ENCODE results near the gene PTGFR. TPM values are rescaled to one million over a fixed set of nuclear protein-coding genes. Genes with fewer than 3 reads are reported as not detected.

PTGFR gene
- total and polyA plus RNA-seq, 2 of the 13 experiments (the other 11 are each of a cell fraction or from before 2014, with no cell fraction given): not detected

DNA sequence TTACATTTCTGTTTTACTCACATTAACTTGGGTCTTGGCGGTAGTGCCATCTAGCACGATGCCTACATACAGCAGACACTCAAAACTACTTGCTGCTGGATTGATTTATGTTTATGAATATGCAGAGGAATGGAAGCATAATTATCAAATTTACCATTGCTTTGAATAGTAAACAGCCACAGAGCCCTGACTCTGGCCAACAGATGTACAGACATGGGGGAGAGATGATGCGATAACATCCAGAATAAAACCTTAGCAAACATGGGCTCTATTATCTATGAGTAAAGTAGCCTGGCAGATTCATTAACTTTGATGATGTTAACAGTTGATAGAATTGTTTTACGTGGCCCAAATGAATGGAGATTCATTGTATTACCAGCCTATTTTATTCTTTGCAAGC lies 42.8 kb downstream of the PTGFR start:
- DNase-seq (ENCODE audit: low spot score) (no peak), FAIRE-seq (no peak), ATAC-seq (no peak)
- intact Hi-C loops (cut with micrococcal nuclease; ENCODE audit: unreplicated experiment) (no loop called here), in situ Hi-C loops (cut with HindIII; ENCODE audit: extremely low pct_ligation_motif_present, low pct_unique_long_range_greater_than_20kb) (no loop called here)
- TF ChIP-seq, protein P1, sequence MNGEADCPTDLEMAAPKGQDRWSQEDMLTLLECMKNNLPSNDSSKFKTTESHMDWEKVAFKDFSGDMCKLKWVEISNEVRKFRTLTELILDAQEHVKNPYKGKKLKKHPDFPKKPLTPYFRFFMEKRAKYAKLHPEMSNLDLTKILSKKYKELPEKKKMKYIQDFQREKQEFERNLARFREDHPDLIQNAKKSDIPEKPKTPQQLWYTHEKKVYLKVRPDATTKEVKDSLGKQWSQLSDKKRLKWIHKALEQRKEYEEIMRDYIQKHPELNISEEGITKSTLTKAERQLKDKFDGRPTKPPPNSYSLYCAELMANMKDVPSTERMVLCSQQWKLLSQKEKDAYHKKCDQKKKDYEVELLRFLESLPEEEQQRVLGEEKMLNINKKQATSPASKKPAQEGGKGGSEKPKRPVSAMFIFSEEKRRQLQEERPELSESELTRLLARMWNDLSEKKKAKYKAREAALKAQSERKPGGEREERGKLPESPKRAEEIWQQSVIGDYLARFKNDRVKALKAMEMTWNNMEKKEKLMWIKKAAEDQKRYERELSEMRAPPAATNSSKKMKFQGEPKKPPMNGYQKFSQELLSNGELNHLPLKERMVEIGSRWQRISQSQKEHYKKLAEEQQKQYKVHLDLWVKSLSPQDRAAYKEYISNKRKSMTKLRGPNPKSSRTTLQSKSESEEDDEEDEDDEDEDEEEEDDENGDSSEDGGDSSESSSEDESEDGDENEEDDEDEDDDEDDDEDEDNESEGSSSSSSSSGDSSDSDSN (CRISPR knock-in tag; IDR thresholded peaks at IDR 0.05): no peak
- TF ChIP-seq ZNF780A (CRISPR knock-in tag; IDR thresholded peaks at IDR 0.05) (no peak), YY1 (IDR thresholded peaks at IDR 0.05; ENCODE audit: insufficient read depth, insufficient replicate concordance, low read depth, low read length) (no peak), HMG20A (CRISPR knock-in tag; IDR thresholded peaks at IDR 0.05; ENCODE audit: borderline replicate concordance) (no peak), NRL (CRISPR knock-in tag; IDR thresholded peaks at IDR 0.05; ENCODE audit: borderline replicate concordance) (no peak), XBP1 (CRISPR knock-in tag; IDR thresholded peaks at IDR 0.05) (no peak), ATF7 (IDR thresholded peaks at IDR 0.05) (no peak), ATF7 (CRISPR knock-in tag; IDR thresholded peaks at IDR 0.05) (no peak), SCMH1 (CRISPR knock-in tag; IDR thresholded peaks at IDR 0.05; ENCODE audit: borderline replicate concordance) (no peak), ZNF124 (CRISPR knock-in tag; IDR thresholded peaks at IDR 0.05) (no peak), NFATC3 (CRISPR knock-in tag; IDR thresholded peaks at IDR 0.05) (no peak), ZNF775 (CRISPR knock-in tag; IDR thresholded peaks at IDR 0.05; ENCODE audit: borderline replicate concordance) (no peak), ZNF431 (CRISPR knock-in tag; IDR thresholded peaks at IDR 0.05; ENCODE audit: borderline replicate concordance, low read depth) (no peak)
- TF ChIP-seq, protein P2, sequence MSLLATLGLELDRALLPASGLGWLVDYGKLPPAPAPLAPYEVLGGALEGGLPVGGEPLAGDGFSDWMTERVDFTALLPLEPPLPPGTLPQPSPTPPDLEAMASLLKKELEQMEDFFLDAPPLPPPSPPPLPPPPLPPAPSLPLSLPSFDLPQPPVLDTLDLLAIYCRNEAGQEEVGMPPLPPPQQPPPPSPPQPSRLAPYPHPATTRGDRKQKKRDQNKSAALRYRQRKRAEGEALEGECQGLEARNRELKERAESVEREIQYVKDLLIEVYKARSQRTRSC (CRISPR knock-in tag; IDR thresholded peaks at IDR 0.05; ENCODE audit: low read depth): no peak
- TF ChIP-seq, protein P3, sequence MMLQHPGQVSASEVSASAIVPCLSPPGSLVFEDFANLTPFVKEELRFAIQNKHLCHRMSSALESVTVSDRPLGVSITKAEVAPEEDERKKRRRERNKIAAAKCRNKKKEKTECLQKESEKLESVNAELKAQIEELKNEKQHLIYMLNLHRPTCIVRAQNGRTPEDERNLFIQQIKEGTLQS (CRISPR knock-in tag; IDR thresholded peaks at IDR 0.05): no peak
- no peaks in the 10 kb centered on the region for H3K9me3 ChIP-seq (ENCODE audit: low read length)
- ChIA-PET POLR2A (no interaction called here), CTCF (ENCODE audit: low intra/inter-chr PET ratio, low total read pairs) (no interaction called here)
- H3K27me3 ChIP-seq (ENCODE audit: control insufficient read depth in 1 of 2, insufficient read depth in 2 of 2, low read length in 2 of 2): no peaks in the 10 kb centered on the region
- no peaks in the 10 kb centered on the region for H3K4me1 ChIP-seq (ENCODE audit: insufficient read depth, low read length)
- no peak overlapping the region for H3K4me3 ChIP-seq (replicated peaks in 1 of 3; ENCODE audit: insufficient read depth in 1 of 3, low read depth in 2 of 3, low read length in 3 of 3)
- H2AFZ ChIP-seq (ENCODE audit: low read length): no peak overlapping the region
- H3K27ac ChIP-seq (ENCODE audit: extremely low read length, insufficient read depth, low read length): no peak overlapping the region
- H3K9ac ChIP-seq (ENCODE audit: insufficient read depth, low read depth, low read length): no peak overlapping the region
- H3K36me3 ChIP-seq (replicated peaks in 1 of 2; ENCODE audit: control insufficient read depth in 1 of 2, insufficient read depth in 2 of 2, low read length in 2 of 2): no peaks in the 10 kb centered on the region
- no peak overlapping the region for H3K4me2 ChIP-seq (ENCODE audit: low read depth, low read length)
- no peaks in the 10 kb centered on the region for H4K20me1 ChIP-seq (ENCODE audit: insufficient read depth, low read length)
- no peaks in the 10 kb centered on the region for H3K79me2 ChIP-seq (ENCODE audit: insufficient read depth, low read length)
- BruUV-seq (replicated peaks): no TSS peak
- 22% methylated on average over 4 of the region's 4 CpGs for WGBS (ENCODE audit: low lambda C conversion rate)

All from HepG2 (cell line).